GM21423 (cell line): ENCODE data around the gene NLN.
"Not testable (repeated sequence)": the region's sequence is repeated elsewhere in the genome, so short reads cannot be mapped to it uniquely, and the experiment has no call there.

Experiments used
- ATAC-seq: cut with Tn5 transposase; IDR thresholded peaks from one replicate; pipeline ENCODE4 v1.9.1; 2021; ENCODE audit warnings: mild to moderate bottlenecking, moderate library complexity; ENCODE audit not compliant: unreplicated experiment

The NLN gene

DNA sequence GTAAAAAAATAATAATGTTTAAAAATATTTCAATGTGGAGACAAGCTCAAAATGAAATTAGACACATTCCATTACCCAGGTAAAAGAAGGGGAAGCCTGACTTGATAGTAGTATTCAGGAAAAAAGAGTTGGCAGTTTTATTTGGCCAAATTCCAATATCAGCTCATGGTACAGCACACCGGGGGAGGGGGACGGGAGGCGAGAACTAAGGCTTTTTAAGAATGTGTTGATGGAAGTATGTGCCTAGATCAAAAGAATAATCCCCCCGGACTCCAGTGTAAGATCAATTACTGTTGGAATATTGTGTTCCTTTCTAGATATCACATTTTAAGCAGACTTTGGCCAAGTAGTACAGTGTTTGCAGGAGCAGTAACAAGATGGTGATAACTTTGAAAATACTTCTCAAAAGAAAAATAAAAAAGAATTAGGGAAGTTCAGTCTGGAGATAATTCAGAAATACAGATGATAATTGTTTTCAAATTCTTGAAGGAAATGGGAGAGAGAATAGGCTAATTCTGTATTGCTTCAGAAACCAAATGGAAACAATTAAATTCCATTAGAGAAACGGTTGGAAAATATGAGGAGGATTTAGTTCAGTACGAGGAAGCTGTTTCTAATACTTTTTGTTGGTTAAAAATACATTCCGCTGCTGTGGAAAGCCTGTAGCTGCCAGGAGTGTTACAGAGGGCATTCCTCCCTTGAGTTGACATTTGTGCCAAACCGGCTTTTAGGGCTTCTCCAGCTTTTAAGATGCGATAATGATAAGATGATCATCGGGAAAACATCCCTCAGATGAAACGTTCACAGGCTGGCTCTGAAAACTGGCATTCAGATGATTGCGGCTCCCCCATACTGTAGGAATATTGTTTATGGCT is 106.3 kb downstream of the NLN start:
- ATAC-seq = no peak

DNA sequence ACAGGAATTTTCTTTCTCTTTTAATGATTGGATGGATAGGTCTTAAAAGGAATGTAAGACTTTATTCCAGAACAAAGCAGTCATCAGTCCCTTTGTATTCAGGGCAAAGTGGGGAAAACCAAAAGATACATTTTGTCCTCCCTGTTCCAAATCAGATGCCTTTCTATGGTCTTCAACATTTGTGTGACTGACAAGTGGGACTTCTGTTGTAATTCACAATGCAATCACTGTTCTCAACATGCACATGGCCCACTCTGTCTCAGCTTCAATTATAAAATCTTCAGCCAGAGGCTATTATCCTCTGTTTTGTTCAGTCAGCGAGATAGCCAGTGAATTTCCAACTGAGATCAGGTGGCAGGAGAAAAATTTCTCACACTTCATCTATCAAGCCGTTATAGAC is 108.9 kb downstream of the NLN start:
- ATAC-seq = no peak

DNA sequence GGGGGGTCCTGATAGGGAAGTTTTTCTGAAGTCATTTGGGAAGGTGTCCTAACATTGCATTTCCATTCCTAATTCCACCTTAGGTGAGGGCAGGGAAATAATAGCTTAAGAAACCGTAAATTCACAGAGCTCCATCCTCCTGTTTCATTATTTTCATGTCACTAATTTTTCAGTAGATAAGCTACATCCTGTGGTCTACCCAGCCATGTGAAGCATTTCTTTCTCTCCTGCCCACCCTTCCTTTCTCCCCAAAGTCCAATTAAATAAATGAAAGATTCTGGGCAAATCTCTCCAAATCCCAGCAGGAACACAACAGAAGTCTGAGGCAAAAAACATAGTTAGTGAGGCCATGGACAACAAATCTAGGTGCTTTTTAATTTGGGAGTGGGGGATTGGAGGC is 109.3 kb downstream of the NLN start:
- ATAC-seq = no peak

DNA sequence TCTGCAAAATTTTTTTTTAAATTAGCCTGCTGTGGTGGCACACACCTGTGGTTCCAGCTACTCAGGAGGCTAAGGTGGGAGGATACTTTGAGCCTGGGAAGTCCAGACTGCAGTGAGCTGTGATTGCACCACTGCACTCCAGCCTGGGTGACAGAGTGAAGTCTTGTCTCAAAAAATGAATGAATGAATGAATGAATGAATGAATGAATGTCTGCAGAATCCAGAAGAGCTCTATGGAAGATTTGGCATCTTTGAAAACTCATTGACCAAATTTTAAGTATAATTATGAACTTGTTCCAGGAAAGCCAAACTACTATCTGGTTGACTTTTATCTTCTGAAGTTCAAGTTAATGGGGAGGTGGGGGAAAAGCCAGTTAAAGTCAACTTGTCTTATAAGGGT is 110.1 kb downstream of the NLN start:
- no peak for ATAC-seq

DNA sequence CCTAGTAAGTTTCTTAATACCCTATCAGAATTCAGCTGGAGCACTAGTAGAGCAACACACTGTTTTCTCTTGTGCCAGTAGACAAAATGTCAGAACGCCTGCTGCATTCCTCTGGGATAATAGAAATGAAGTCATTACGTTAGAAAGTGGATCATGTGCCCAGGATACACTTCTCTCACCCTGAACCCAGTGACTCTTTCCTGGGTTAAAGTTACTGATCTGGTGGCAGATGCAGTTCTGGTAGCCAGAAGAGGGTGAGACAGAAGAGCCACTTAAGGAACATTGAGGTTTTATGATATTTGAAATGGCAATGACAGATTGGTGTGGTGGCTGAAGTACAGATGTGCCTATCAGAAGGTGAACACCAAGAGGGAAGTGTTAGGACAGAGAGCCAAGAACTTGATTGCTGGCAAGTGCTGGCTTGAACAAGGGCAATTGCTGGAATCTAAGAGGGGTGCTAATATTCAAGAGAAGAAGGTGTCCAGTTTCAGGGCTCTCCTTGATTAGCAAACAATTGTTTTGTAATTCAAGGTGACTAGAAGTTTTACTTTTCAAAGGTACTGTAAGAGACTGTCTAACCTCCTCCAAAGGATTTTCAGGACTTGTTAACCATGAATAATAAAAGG is 110.7 kb downstream of the NLN start:
- no peak for ATAC-seq

DNA sequence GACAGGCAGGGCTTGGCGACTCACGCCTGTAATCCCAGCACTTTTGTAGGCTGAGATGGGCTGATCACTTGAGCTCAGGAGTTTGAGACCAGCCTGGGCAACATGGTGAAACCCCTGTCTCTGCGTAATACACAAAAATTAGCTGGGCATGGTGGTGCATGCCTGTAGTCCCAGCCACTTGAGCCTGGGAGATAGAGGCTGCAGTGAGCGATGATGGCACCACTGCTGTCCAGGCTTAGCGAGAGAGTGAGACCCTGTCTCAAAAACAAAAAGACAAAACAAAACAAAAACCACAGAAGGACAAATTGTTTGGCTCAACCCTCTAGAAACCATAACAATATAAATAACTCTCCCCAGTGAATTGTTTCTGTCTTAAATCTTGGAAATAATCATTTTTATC is 111.8 kb downstream of the NLN start:
- no peak for ATAC-seq

DNA sequence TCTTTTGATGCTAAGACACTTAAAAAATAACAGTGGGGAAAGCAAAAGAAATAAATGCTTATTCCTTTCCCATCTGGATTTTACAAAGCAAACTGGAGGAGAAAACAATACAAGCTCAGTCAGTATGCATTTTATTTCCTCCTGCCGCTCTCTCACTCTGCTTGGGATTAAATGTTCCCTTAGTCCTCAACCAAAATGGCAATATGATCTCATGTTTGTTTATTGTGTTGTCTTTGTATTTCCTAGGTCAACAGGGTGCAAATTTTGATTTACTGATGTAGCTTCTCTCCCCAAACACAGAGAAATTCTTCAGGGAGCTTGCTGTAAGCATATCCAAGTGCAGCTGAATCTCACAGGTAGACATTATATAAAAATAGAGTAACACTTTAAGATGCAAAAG is 112.3 kb downstream of the NLN start:
- no peak for ATAC-seq

DNA sequence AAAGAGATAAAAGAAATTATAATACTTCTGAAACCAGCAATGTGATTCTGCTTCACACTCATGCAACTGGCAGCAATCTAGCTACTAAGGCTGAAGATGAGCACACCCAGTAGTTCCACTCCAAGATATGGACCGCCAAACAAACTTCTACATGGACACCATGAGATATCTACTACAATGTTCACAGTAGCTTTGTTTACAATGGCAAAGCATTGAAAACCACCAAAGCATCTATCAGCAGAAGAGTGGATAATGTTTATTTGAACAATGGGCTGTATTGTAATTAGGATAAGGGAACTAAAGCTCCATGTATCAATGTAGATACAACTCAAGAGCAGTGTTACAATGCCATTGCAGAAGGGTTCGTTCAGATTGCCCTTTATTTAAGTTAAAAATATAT is 113.2 kb downstream of the NLN start:
- ATAC-seq = no peak

DNA sequence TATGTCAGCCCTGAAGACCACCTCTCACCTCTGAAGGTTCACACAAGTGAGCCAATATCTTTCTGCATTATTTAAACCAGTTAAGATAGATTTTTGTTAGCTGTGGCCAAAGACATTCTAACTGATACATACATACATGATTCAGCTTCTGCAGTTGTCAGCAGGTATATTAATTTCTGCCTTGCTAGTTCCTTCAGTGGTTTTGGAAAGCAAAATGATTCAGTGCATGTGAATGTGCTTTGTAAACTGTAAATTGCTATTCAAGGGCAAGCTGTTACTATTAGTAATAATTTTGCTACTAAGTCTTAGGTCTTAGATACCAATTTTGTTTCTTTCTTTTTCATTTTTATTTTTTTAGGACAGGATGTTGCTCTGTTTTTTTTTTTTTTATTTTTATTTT is 115.1 kb downstream of the NLN start:
- no peak for ATAC-seq

DNA sequence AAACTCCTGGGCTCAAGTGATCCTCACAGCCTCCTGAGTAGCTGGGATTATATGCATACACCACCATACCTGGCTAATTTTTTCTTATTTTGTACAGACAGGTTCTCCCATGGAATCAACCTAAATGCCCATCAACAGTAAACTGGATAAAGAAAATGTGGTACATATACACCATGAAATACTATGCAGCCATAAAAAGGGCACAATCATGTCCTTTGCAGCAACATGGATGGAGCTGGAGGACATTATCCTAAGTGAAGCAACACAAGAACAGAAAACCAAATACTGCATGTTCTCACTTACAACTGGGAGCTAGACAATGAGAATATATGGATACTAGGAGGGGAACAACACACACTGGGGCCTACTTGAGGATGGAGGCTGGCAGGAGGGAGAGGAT is 117.2 kb downstream of the NLN start:
- not testable (repeated sequence) for ATAC-seq

DNA sequence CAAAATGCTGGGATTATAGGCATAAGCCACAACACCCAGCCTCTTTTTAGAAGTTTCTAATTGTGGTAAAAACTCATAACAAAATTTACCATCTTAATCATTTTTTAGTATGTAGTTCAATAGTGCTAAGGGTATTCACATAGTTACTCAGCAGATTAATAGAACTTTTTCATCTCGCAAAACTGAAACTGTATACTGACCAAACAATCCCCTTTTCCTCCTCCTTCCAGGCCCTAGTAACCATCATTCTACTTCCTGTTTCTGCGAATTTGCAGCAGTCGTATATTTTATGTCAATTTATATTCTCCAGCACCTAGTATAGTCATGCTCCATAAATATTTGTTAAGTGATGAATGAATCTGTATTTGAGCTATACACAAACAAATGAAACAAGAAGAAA is 118.1 kb downstream of the NLN start:
- ATAC-seq = no peak

DNA sequence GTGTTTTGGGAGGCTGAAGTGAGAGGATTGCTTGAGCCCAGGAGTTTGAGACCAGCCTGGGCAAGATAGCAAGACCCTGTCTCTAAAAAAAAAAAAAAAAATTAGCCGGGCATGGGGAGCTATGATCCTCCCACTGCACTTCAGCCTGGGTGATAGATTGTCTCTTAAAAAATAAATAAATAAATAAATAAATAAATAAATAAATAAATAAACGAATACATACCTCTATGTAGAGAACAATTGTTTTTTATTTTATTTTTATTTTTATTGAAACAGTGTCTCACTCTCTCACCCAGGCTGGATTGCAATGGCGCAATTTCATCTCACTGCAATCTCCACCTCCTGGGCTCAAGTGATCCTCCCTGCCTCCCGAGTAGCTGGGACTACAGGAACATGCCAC is 122.8 kb downstream of the NLN start:
- not testable (repeated sequence) for ATAC-seq

DNA sequence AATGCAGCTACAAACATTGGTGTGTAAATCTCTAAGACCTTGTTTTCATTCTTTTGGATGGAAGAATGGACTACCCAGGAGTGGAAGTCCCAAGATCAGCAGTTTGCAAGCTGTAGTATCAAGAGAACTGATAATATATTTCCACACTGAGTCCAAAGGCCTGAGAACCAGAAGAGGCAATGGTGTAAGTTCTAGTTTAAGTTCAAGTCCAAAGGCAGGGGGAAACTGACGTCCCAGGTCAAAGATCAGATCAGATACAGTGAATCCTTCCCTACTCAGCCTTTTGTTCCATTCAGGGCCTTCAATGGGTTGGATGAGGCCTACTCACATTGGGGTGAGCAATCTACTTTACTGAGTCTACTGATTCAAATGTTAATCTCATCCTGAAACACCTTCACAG is 124.1 kb downstream of the NLN start:
- no peak for ATAC-seq

DNA sequence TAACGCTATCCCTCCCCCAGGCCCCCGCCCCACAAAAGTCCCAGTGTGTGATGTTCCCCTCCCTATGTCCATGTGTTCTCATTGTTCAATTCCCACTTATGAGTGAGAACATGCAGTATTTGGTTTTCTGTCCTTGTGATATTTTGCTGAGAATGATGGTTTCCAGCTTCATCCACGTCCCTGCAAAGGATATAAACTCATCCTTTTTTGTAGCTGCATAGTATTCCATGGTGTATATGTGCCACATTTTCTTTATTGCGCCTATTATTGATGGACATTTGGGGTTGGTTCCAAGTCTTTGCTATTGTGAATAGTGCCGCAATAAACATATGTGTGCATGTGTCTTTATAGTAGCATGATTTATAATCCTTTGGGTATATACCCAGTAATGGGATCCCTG is 125.0 kb downstream of the NLN start:
- not testable (repeated sequence) for ATAC-seq

DNA sequence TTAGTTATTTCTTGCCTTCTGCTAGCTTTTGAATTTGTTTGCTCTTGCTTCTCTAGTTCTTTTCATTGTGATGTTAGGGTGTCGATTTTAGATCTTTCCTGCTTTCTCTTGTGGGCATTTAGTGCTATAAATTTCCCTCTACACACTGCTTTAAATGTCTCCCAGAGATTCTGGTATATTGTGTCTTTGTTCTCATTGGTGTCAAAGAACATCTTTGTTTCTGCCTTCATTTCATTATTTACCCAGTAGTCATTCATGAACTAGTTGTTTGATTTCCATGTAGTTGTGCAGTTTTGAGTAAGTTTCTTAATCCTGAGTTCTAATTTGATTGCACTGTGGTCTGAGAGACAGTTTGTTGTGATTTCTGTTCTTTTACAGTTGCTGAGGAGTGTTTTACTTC is 127.9 kb downstream of the NLN start:
- ATAC-seq = not testable (repeated sequence)

DNA sequence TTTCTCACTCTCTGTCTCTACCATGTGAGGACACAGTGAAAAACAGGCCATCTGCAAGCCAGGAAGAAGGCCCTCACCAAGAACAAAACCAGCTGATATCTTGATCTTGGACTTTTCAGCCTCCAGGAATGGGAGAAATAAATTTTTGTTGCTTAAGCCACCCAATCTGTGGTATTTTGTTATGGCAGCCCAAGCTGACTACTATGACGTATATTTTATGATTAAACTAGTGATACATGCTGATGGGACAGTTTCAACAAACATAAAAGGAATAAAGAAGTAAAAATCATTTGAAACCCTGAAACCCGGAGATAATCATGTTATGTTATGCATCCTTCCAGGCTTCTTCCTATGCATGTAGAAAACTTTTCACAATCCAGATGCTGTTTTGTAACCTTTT is 132.9 kb downstream of the NLN start:
- no peak for ATAC-seq

DNA sequence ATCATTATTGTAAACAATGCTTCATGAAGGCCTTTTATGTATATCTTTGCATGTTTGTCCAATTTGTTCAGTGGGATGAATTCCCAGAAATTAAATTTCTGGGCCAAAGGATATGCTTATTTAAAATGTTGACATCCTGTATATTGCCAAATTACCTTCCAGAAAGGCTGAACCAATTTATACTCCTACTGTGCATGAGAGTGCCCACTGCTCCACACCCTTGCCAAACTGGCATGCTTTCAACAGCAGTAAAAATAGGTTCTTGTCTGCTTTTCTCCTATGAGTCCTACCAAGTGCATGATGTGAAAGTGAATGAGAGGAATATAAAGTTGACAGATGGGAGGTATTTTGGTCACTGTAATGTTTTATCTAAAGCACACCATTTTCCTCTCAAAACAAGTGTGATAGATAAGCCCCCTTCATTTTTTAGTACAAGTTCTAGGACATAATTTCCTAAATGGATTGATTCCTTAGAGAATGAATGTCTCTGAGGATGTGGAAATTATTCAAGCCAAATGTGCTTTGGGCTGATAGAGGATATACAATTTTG is 133.8 kb downstream of the NLN start:
- ATAC-seq = no peak

DNA sequence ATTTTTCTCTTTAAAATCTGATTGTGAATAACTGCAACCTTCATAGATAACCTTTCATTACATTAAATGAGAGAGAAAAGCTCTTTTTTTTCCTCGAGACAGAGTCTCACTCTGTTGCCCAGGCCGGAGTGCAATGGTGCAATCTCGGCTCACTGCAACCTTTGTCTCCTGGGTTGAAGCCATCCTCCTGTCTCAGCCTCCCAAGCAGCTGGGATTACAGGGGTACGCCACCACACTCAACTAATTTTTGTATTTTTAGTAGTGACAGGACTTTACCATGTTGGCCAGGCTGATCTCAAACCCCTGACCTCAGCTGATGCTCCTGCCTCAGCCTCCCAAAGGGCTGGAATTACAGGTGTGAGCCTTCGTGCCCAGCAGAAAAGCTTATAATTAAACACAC is 134.5 kb downstream of the NLN start:
- ATAC-seq = no peak

DNA sequence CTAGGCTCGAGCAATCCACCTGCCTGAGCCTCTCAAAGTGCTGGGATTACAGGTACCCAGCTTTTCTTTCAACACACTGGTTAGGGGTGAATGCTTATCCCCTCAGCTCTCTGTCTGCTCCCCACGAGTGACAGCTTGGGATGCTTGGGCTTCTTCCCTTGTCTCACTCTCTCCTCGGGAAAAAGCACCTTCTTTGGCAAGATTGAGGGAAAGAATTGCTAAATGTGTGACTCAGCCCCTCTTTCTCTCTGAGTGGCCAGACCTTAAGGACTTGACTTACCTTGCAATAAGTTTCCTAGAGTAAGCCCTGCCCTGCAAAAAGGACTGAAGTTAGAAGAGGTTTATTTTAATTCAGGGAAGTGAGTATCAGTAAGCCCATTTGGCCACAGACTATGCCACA is 136.3 kb downstream of the NLN start:
- ATAC-seq = no peak

DNA sequence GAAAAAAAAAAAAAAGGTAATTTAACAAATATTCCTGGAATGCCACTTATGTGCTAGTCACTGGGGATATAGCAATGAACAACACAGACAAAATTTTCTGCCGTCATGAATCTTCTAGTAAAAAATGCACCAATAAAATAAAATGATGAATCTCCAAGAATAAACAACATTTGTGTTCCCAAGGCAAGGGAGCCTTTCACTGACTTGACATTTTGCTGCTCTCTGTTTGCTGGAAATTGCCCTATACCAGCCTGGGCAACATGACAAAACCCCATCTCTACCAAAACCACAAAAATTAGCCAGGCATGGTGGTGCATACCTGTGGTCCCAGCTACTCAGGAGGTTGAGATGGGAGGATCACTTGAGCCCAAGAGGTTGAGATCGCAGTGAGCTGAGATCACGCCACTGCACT is 139.8 kb downstream of the NLN start:
- ATAC-seq = no peak

DNA sequence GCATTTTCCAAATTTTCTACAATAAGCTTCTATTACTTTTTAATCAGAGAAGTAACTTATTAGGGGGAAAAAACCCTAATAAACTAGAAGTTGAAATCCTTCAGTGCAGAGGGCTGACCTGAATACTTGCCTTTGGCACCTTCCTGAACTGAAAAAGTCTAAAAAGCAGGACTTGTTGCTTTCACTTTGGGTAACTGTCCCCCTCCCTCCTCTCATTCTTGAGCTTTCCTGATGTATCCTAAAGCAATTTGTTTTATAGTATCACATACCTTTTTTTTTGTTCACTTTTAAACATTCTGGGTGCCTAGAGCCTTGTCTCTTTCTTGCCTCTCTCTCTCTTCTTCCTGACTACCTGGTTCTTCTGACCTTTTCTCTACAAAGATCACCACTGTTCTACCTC is 140.4 kb downstream of the NLN start:
- ATAC-seq = no peak

DNA sequence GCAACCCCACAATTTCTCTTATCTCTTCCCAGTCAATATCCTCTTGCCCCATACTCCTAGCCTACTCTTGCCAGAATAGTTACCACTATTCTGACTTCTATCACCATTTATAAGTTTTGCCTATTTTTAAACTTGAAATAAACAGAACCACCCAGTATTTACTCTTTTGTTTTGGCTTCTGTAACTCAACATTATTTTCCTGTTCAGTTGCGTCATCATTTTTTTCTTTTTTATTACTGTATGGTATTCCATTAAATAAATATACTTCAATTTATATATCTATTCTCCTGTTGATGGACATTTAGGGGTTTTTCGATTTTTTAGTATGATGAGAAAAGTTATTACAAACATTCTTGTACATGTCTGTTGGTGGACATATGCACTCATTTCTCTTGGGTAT is 141.7 kb downstream of the NLN start:
- no peak for ATAC-seq
